Epithelial cell of esophagus (primary cell): ENCODE data around the gene CA10.

Experiments used
- DNase-seq: peaks from one replicate; pipeline ENCODE4 v3.0.0; 2010; ENCODE audit warnings: low read depth
- H3K4me3 ChIP-seq: 2 replicates; pipeline ENCODE4 v1.5.1; 2011; ENCODE audit warnings: mild to moderate bottlenecking, low read length, control low read depth
- CTCF ChIP-seq: IDR thresholded peaks from 2 replicates; pipeline ENCODE4 v1.5.1; 2011; ENCODE audit warnings: low read depth, mild to moderate bottlenecking, low read length, control low read depth, inconsistent platforms; ENCODE audit not compliant: insufficient read depth; ENCODE audit errors: missing control alignments

Gene CA10

DNA sequence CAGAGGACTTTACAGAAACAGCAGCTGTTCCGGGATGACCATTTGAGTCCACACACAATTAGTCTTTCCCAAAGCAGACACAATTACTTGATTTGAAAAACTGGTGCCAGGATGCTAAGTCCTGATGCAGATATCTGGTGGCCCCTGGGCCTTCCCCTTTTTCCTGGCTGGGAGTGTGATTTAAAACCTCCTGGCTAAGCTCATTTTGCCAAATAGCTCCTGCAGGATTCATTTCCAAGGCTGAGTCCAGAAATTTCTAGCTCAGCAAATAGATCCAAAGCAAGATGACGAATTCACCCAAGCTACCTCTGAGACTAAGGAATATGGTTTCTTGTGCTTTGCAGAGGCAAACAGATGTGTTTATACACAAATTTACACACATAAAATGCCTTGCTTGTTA is 422.2 kb downstream of the CA10 start:
- H3K4me3 ChIP-seq = no peak overlapping the region
- DNase-seq = no peak
- TF ChIP-seq CTCF = no peak

DNA sequence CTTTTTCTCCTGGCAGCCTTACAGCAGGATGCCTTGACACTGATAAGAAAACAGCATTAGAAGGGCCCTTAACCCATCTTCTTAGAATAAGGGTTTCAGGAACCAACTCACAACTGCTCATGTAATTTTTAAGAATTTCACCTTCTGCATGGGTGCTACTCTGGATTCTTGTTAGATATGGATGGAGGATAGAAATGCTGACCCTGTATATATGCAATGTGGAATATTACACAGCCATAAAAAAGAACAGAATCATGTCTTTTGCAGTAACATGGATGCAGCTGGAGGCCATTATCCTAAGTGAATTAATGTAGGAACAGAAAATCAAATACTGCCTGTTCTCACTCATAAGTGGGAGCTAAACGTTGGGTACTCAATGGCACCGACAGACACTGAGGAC is 423.5 kb downstream of the CA10 start:
- TF ChIP-seq CTCF = no peak
- DNase-seq = no peak
- no peak overlapping the region for H3K4me3 ChIP-seq

DNA sequence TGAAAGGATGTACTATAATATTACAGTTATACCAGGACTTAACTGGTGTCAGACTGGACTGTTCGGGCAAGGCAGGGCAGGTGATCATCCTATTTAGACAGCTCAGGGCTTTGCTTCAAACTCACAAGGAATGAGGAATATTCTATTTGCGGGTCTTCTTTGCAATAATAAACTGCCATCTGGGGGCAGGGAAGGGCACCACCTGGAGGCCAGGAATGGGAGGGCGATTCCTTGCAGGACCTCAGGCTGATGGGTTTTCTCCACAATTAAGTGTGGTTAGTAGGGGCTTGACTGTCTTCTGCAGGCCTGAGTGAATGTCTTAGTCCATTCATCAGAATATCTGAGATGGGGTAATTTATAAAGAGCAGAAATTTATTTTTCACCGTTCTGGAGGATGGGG is 424.1 kb downstream of the CA10 start:
- DNase-seq = no peak
- TF ChIP-seq CTCF = peak; percentile 40
- no peak overlapping the region for H3K4me3 ChIP-seq

- H3K4me3 ChIP-seq = no peak overlapping the region
- DNase-seq = no peak
- no peak for TF ChIP-seq CTCF
Measured at GRCh38 chr17:51733166-51733565, 425.3 kb downstream of the CA10 start.

DNA sequence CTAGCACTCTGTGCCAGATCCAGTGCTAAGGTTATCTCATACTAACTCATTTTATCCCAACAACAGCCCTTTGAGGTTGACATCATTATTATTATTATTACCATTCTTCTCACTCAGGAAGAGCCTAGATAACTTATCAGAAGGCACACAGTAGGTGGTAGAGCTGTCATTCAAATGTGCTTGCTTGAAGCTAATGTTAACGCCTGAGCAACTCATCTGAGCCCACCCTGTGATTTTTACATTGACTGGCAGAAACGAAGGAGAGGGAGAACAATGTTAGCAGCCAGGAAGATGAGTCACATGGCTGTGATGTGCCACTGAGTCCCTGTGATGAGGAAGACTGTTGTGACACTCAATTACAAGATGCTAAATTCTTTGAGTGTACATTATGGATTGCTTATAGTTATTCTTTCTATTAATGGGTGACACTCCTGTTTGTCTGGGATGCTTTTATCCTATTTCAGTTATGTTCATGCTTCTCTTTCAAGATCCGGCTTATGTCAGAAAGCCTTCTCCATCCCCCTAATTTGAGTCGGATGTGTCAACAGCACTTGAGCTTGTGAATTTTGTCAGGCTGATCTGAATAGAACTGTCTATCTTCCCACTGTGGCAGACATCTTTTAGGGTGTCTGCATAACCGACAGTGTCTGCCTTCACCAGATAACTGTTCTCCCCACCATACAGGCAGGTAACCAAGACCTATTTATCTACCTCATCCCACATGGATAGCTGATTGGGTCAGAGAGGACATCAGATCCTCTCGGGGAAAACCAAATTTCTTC is 426.4 kb downstream of the CA10 start:
- no peak overlapping the region for H3K4me3 ChIP-seq
- no peak for DNase-seq
- no peak for TF ChIP-seq CTCF

DNA sequence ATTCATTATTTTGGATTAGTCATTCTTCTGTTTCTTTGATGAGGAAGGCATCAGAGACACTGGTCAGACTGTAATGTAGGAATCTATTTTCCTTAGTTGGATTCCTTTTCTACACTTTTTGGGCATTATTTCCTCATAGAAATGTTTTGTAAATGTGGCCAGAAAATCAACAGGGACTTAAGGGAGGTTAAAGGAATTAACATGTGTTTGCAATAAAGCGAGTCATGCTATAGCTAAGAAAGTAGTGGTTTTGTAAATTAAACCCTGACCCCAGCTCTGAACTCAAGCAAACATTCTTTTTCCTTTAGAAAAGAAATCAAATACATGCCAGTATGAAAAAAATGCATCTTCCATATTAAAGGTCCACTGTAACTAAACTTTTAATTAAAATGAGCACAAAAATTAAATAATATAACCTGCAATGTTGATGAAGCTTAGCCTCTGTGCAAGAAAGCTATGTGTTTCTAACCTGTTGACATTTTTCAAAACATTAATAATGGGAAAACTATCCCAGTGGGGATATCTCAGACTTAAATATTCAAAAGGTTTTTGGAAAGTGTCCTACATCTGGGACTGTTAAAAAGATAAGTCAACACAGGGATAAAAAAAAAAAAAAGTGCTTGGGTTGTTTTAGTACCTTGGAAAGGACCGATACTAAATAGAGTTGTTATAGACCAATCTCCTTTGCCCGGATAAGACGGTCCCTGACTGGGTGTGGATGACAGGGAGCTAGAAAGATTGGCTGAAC is 428.0 kb downstream of the CA10 start:
- DNase-seq = no peak
- TF ChIP-seq CTCF = no peak

More for the DNA sequence above, 428.0 kb downstream of the CA10 start:
- H3K4me3 ChIP-seq = no peak overlapping the region
